ENCODE measurements around the gene HSBP1L1.

DNA sequence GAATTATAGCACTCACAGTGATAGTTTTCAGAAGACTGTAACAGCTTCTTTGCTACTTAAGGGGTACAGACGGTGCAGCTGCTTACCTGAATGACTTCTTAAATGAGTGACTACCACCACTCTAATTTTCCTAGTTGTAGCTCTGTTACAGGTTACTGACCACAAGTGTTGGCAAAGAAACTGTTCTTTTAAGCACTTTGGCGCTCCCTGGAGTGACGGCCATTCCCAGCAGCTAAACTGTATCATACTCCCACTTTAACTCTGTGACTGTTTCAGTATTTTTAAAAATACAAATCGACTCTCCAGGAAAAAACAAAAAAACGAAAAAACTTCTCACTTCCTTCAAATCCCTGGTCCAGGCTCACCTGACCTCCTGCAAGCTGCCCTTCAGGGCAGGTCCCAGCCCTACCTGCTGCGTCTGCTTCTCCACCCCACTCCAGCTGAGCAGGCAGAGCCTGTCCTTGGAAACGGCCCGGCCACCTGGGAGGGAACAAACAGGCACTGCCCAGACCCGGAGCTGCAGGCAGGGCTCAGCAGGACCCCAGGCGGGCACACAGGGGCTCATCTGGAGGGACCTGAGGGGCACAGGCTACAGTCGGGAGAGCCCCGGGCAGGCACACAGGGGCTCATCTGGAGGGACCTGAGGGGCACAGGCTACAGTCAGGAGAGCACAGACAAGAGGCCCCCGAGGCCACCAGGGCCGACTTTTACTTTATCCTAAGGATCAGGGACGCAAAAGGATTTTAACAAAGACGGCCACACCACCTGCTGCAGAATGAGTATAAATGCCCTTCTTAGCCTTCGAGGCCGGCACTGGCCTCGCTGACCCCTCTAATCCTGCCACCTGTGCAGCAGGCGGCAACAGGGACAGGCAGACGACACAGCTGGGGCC lies 37.5 kb upstream of the HSBP1L1 start:
- TF ChIP-seq, protein P1, sequence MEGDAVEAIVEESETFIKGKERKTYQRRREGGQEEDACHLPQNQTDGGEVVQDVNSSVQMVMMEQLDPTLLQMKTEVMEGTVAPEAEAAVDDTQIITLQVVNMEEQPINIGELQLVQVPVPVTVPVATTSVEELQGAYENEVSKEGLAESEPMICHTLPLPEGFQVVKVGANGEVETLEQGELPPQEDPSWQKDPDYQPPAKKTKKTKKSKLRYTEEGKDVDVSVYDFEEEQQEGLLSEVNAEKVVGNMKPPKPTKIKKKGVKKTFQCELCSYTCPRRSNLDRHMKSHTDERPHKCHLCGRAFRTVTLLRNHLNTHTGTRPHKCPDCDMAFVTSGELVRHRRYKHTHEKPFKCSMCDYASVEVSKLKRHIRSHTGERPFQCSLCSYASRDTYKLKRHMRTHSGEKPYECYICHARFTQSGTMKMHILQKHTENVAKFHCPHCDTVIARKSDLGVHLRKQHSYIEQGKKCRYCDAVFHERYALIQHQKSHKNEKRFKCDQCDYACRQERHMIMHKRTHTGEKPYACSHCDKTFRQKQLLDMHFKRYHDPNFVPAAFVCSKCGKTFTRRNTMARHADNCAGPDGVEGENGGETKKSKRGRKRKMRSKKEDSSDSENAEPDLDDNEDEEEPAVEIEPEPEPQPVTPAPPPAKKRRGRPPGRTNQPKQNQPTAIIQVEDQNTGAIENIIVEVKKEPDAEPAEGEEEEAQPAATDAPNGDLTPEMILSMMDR (IDR thresholded peaks at IDR 0.05; ENCODE audit: low read depth, low read length, missing input control), result no peak
- no peak for TF ChIP-seq GABPA (IDR thresholded peaks at IDR 0.05 in 1 of 2, conservative IDR thresholded peaks at IDR 0.05 in 1 of 2)
